OCI-LY7 (cell line): ENCODE results near the gene NENF. TPM values are rescaled to one million over a fixed set of nuclear protein-coding genes. Genes with fewer than 3 reads are reported as not detected.

Experiments used
- BruUV-seq: library from RNA; stranded (reverse); fragments of 400-500 nt; replicated peaks from 2 replicates; lab custom pipeline; 2021; lab: Mats Ljungman, UMichigan
- CTCF ChIA-PET: fragments of 300-600 bp; sonication (Branson Sonifier 250); formaldehyde crosslinking; loops from one replicate; lab custom pipeline; 2022; ENCODE audit warnings: antibody characterized with exemption; ENCODE audit not compliant: unreplicated experiment; lab: Charles Lee
- POLR2A ChIA-PET: fragments of 300-600 bp; sonication (Branson Sonifier 250); formaldehyde crosslinking; loops from one replicate; lab custom pipeline; 2022; ENCODE audit warnings: antibody characterized with exemption; lab: Charles Lee
- DNase-seq: peaks from one replicate; pipeline ENCODE4 v3.0.0-alpha.2; 2015; ENCODE audit warnings: low spot score
- H2AFZ ChIP-seq: fragments of 200-600 bp; sonication (generic), shearing (Covaris generic); 2 replicates; pipeline ENCODE4 v1.6.1; 2014; ENCODE audit warnings: mild to moderate bottlenecking, antibody characterized with exemption, low read length, moderate library complexity
- H3K27ac ChIP-seq: fragments of 200-600 bp; sonication (generic); 2 replicates; pipeline ENCODE4 v1.5.1; 2014; ENCODE audit warnings: mixed run types, low read depth, mild to moderate bottlenecking, moderate library complexity, low read length, inconsistent platforms; ENCODE audit not compliant: poor library complexity, severe bottlenecking
- H3K36me3 ChIP-seq: fragments of 200-600 bp; sonication (generic); 2 replicates; pipeline ENCODE4 v1.6.1; 2014; ENCODE audit warnings: mild to moderate bottlenecking, antibody characterized with exemption, low read length, moderate library complexity, mixed read lengths; ENCODE audit not compliant: insufficient read depth
- H3K4me1 ChIP-seq: fragments of 200-600 bp; sonication (generic); 2 replicates; pipeline ENCODE4 v1.5.1; 2014; ENCODE audit warnings: mild to moderate bottlenecking, low read length; ENCODE audit not compliant: insufficient read depth, poor library complexity, severe bottlenecking
- H3K4me2 ChIP-seq: fragments of 200-600 bp; sonication (generic); 2 replicates; pipeline ENCODE4 v1.6.1; 2014; ENCODE audit warnings: mild to moderate bottlenecking, low read length
- H3K4me3 ChIP-seq: fragments of 200-600 bp; sonication (generic); 2 replicates; pipeline ENCODE4 v1.5.1; 2014; ENCODE audit warnings: mild to moderate bottlenecking, low read depth, low read length; ENCODE audit not compliant: poor library complexity, severe bottlenecking
- H3K79me2 ChIP-seq: fragments of 200-600 bp; sonication (generic); 2 replicates; pipeline ENCODE4 v1.6.1; 2016; ENCODE audit warnings: low read depth, mild to moderate bottlenecking, low read length, moderate library complexity, mixed read lengths; ENCODE audit not compliant: insufficient read depth
- H3K9me2 ChIP-seq: fragments of 200-600 bp; sonication (generic); 2 replicates; pipeline ENCODE4 v1.6.1; 2016; ENCODE audit warnings: mild to moderate bottlenecking, low read length, mixed read lengths; ENCODE audit not compliant: insufficient read depth
- H3K9me3 ChIP-seq: fragments of 200-600 bp; sonication (generic); 2 replicates; pipeline ENCODE4 v1.6.1; 2014; ENCODE audit warnings: mild to moderate bottlenecking, mixed run types, low read length, mixed read lengths
- H4K20me1 ChIP-seq: fragments of 200-600 bp; sonication (generic); 2 replicates; pipeline ENCODE4 v1.6.1; 2014; ENCODE audit warnings: mild to moderate bottlenecking, antibody characterized with exemption, low read length, moderate library complexity, mixed read lengths; ENCODE audit not compliant: insufficient read depth
- CTCF ChIP-seq: fragments of 200-600 bp; sonication (generic); conservative IDR thresholded peaks from 2 replicates; pipeline ENCODE4 v1.5.1; 2014; ENCODE audit warnings: mild to moderate bottlenecking, antibody characterized with exemption, low read length, moderate library complexity, mixed read lengths
- EZH2phosphoT487 ChIP-seq: fragments of 200-600 bp; sonication (generic); IDR thresholded peaks from 2 replicates; pipeline ENCODE4 v1.6.1; 2018; ENCODE audit warnings: low read depth, borderline replicate concordance, mild to moderate bottlenecking, mixed run types, antibody characterized with exemption, low read length, moderate library complexity, mixed read lengths
- intact Hi-C: fragments of 100-400 bp; cut with micrococcal nuclease; formaldehyde crosslinking; loops from one replicate; pipeline ENCODE4 v1.10.0; 2022; ENCODE audit not compliant: unreplicated experiment
- total RNA-seq, 2 experiments: library from RNA; depleted of rRNA in 1 of 2; stranded (reverse); fragments of >200 nt in 1 of 2; shearing (Covaris generic) in 1 of 2; gene quantifications; 2 replicates each; pipeline ENCODE4 v1.2.3, GENCODE V29; 2014 to 2022

Gene NENF
- total RNA-seq, 2 experiments from 2014 or later = 12.7 to 15.5 TPM

- H3K9me2 ChIP-seq = no peaks in the 10 kb centered on the region
- no peaks in the 10 kb centered on the region for H3K9me3 ChIP-seq
- DNase-seq = no peak
- no peaks in the 10 kb centered on the region for H3K79me2 ChIP-seq
- H4K20me1 ChIP-seq = no peaks in the 10 kb centered on the region
- H3K4me3 ChIP-seq = no peak overlapping the region
- TF ChIP-seq CTCF (no peak), EZH2phosphoT487 (no peak)
- H3K4me1 ChIP-seq = no peaks in the 10 kb centered on the region
- no peak overlapping the region for H2AFZ ChIP-seq
- BruUV-seq = no TSS peak
- intact Hi-C loops = no loop called here
- H3K36me3 ChIP-seq = no peaks in the 10 kb centered on the region
- CTCF ChIA-PET = interaction anchor here (1.0 kb wide), 1 partner anchor 24 kb away, joined by 3 read pairs; no protein-coding TSS in a partner anchor
- no peak overlapping the region for H3K27ac ChIP-seq
- H3K4me2 ChIP-seq = no peak overlapping the region
- POLR2A ChIA-PET = interaction anchor here (1.4 kb wide), 1 partner anchor 17 kb away, joined by 5 read pairs; the partner anchor contains the start of gene PACC1
Measured at GRCh38 chr1:212431644-212432043, 1.1 kb upstream of the NENF start.

- intact Hi-C loops = no loop called here
- H3K4me3 ChIP-seq = peak overlapping the region; percentile 73
- DNase-seq = no peak
- peak overlapping the region; percentile 64 for H2AFZ ChIP-seq
- no peaks in the 10 kb centered on the region for H3K36me3 ChIP-seq
- H3K4me1 ChIP-seq = no peaks in the 10 kb centered on the region
- CTCF ChIA-PET = interaction anchor here (1.0 kb wide), 1 partner anchor 23 kb away, joined by 3 read pairs; no protein-coding TSS in a partner anchor
- BruUV-seq = no TSS peak
- TF ChIP-seq EZH2phosphoT487 (no peak), CTCF (no peak)
- peak overlapping the region; percentile 65 for H3K4me2 ChIP-seq
- H3K9me2 ChIP-seq = no peaks in the 10 kb centered on the region
- H4K20me1 ChIP-seq = no peaks in the 10 kb centered on the region
- POLR2A ChIA-PET = interaction anchor here (0.6 kb wide), 1 partner anchor 96 kb away, joined by 3 read pairs; no protein-coding TSS in a partner anchor
- H3K27ac ChIP-seq = no peak overlapping the region
- no peaks in the 10 kb centered on the region for H3K9me3 ChIP-seq
- no peaks in the 10 kb centered on the region for H3K79me2 ChIP-seq
Measured at GRCh38 chr1:212432272-212432660, 454 bp upstream of the NENF start.
